ENCODE measurements around the gene TEX2.

GRCh38 chr17:64262198-64262999 lies 661 bp downstream of the TEX2 start:
- TF ChIP-seq CTCF (IDR thresholded peaks at IDR 0.05) = no peak
- no peak for TF ChIP-seq POLR2A (IDR thresholded peaks at IDR 0.05)

Measured in sigmoid colon (tissue), 3 donors.